GM18909 (cell line): Measurements from ENCODE around the gene ATE1.
"Not testable (repeated sequence)": the region's sequence is repeated elsewhere in the genome, so short reads cannot be mapped to it uniquely, and the experiment has no call there.

ENCODE experiments used
- ATAC-seq: cut with Tn5 transposase; IDR thresholded peaks from one replicate; pipeline ENCODE4 v1.9.1; 2021; ENCODE audit warnings: mild to moderate bottlenecking; ENCODE audit not compliant: unreplicated experiment, poor library complexity

Gene ATE1

GRCh38 chr10:121800146-121800545 lies 127.7 kb downstream of the ATE1 start:
- no peak for ATAC-seq

- ATAC-seq: no peak
Observed at GRCh38 chr10:121797490-121797889, 130.3 kb downstream of the ATE1 start.

- peak; percentile 72 for ATAC-seq
Observed at GRCh38 chr10:121796342-121796741, 131.5 kb downstream of the ATE1 start.

GRCh38 chr10:121792198-121792597 lies 135.6 kb downstream of the ATE1 start:
- no peak for ATAC-seq

- ATAC-seq: no peak
Observed at GRCh38 chr10:121791761-121792160, 136.1 kb downstream of the ATE1 start.

- no peak for ATAC-seq
Observed at GRCh38 chr10:121788717-121789116, 139.1 kb downstream of the ATE1 start.

- ATAC-seq: no peak
Observed at GRCh38 chr10:121788115-121788514, 139.7 kb downstream of the ATE1 start.

GRCh38 chr10:121787169-121787568 lies 140.7 kb downstream of the ATE1 start:
- ATAC-seq: no peak

GRCh38 chr10:121783782-121784372 lies 144.0 kb downstream of the ATE1 start:
- ATAC-seq: no peak

GRCh38 chr10:121781101-121781500 lies 146.7 kb downstream of the ATE1 start:
- ATAC-seq: no peak

GRCh38 chr10:121774813-121775212 lies 153.0 kb downstream of the ATE1 start:
- no peak for ATAC-seq

- no peak for ATAC-seq
Observed at GRCh38 chr10:121774404-121774803, 153.4 kb downstream of the ATE1 start.

GRCh38 chr10:121772884-121773283 lies 154.9 kb downstream of the ATE1 start:
- ATAC-seq: no peak

GRCh38 chr10:121772406-121772805 lies 155.4 kb downstream of the ATE1 start:
- no peak for ATAC-seq

GRCh38 chr10:121771966-121772365 lies 155.9 kb downstream of the ATE1 start:
- ATAC-seq: no peak

GRCh38 chr10:121766426-121766825 lies 161.4 kb downstream of the ATE1 start:
- ATAC-seq: no peak

GRCh38 chr10:121765204-121765603 lies 162.6 kb downstream of the ATE1 start:
- ATAC-seq: no peak

GRCh38 chr10:121764233-121764942 lies 163.4 kb downstream of the ATE1 start:
- ATAC-seq: no peak

- not testable (repeated sequence) for ATAC-seq
Observed at GRCh38 chr10:121757241-121757640, 170.6 kb downstream of the ATE1 start.

- ATAC-seq: not testable (repeated sequence)
Observed at GRCh38 chr10:121755496-121755895, 172.3 kb downstream of the ATE1 start.

GRCh38 chr10:121754666-121755065 lies 173.2 kb downstream of the ATE1 start:
- ATAC-seq: peak; percentile 17
